Gastroesophageal sphincter (tissue), 3 donors: ENCODE measurements around the gene HCN1.

Source experiments
- CTCF ChIP-seq, 4 experiments: fragments of 200-600 bp in 2 of 4; fragments of 450-650 bp in 2 of 4; sonication (generic) in 1 of 4; IDR thresholded peaks; one replicate each; pipeline ENCODE4 v1.5.1; 2017 to 2019; ENCODE audit warnings: antibody characterized with exemption in 4 of 4, mild to moderate bottlenecking in 2 of 4, moderate library complexity in 2 of 4
- POLR2A ChIP-seq, 2 donors: fragments of 450-650 bp; IDR thresholded peaks; one replicate each; pipeline ENCODE4 v1.6.1; 2017; ENCODE audit warnings: antibody characterized with exemption in 2 of 2, mild to moderate bottlenecking in 2 of 2, moderate library complexity in 1 of 2
- POLR2AphosphoS5 ChIP-seq: sonication (generic); formaldehyde crosslinking; IDR thresholded peaks from one replicate; pipeline ENCODE4 v1.6.1; 2017; ENCODE audit warnings: antibody characterized with exemption

GRCh38 chr5:45382583-45382982 lies 313.6 kb downstream of the HCN1 start:
- TF ChIP-seq CTCF (IDR thresholded peaks at IDR 0.05) (no peak), POLR2AphosphoS5 (no peak), POLR2A (IDR thresholded peaks at IDR 0.05) (no peak)
